HCT116 (cell line): ENCODE results near the gene TRIM66. TPM values are rescaled to one million over a fixed set of nuclear protein-coding genes. Genes with fewer than 3 reads are reported as not detected.
"Not testable (repeated sequence)": the region's sequence is repeated elsewhere in the genome, so short reads cannot be mapped to it uniquely, and the experiment has no call there.

Experiments used
- ATAC-seq: fragments of 200-7000 bp; cut with Tn5 transposase; 2 replicates; pipeline ENCODE4 v1.9.1; 2020; ENCODE audit warnings: mild to moderate bottlenecking, moderate library complexity
- BruUV-seq: library from RNA; stranded (reverse); fragments of 400-500 nt; replicated peaks from 2 replicates; lab custom pipeline; 2021; lab: Mats Ljungman, UMichigan
- CTCF ChIA-PET: fragments of 300-600 bp; sonication (Branson Sonifier 250); formaldehyde crosslinking; loops from one replicate; lab custom pipeline; 2021; ENCODE audit warnings: antibody characterized with exemption; lab: Charles Lee
- POLR2A ChIA-PET: fragments of 300-600, 350-600 bp; sonication (Branson Sonifier 250); formaldehyde crosslinking; loops from one replicate; lab custom pipeline; 2021; ENCODE audit warnings: antibody characterized with exemption; lab: Charles Lee
- RAD21 ChIA-PET, 2 experiments: fragments of 300-600 bp; sonication (Branson Sonifier 250); formaldehyde crosslinking; loops; one replicate each; lab custom pipeline; 2023; ENCODE audit warnings: low total read pairs in 2 of 2; ENCODE audit not compliant: uncharacterized antibody in 2 of 2, unreplicated experiment in 2 of 2, low non-redundant PET in 1 of 2; lab: Charles Lee
- DNase-seq: peaks from one replicate; pipeline ENCODE4 v3.0.0-alpha.2; 2010; ENCODE audit warnings: low read depth, low spot score
- H2AFZ ChIP-seq: fragments of 200-600 bp; shearing (Covaris generic), sonication (generic); 2 replicates; pipeline ENCODE4 v1.6.1; 2017; ENCODE audit warnings: low read depth, mixed run types, mixed read lengths, antibody characterized with exemption, low read length; ENCODE audit not compliant: poor library complexity, severe bottlenecking
- H3K27ac ChIP-seq: 2 replicates; pipeline ENCODE4 v1.5.1; 2012; ENCODE audit warnings: low read depth, low read length
- H3K27me3 ChIP-seq: fragments of 200-600 bp; sonication (generic); 2 replicates; pipeline ENCODE4 v1.6.1; 2016; ENCODE audit warnings: mixed run types, low read length, mixed read lengths; ENCODE audit not compliant: insufficient read depth
- H3K36me3 ChIP-seq, 2 experiments: fragments of 200-500 bp in 1 of 2; fragments of 200-600 bp in 1 of 2; sonication (Bioruptor generic) in 1 of 2; sonication (generic) in 1 of 2; 2 replicates each; pipeline versions ENCODE4 v1.5.1 to v1.6.1; 2014 to 2016; ENCODE audit warnings: low read length in 2 of 2, inconsistent platforms in 1 of 2, mixed read lengths in 1 of 2, mixed run types in 1 of 2; ENCODE audit not compliant: insufficient read depth in 2 of 2, control insufficient read depth in 1 of 2
- H3K4me1 ChIP-seq, 2 experiments: fragments of 200-600 bp in 1 of 2; sonication (generic) in 1 of 2; 2 replicates each; pipeline versions ENCODE4 v1.5.1 to v1.6.1; 2012 to 2017; ENCODE audit warnings: low read length in 2 of 2, inconsistent platforms in 1 of 2, mild to moderate bottlenecking in 1 of 2, mixed read lengths in 1 of 2, mixed run types in 1 of 2, moderate library complexity in 1 of 2; ENCODE audit not compliant: insufficient read depth in 2 of 2, control insufficient read depth in 1 of 2
- H3K4me2 ChIP-seq: fragments of 200-600 bp; sonication (generic); 2 replicates; pipeline ENCODE4 v1.6.1; 2017; ENCODE audit warnings: mixed run types, low read length, mixed read lengths
- H3K4me3 ChIP-seq, 2 experiments: fragments of 200-600 bp in 1 of 2; sonication (generic) in 1 of 2; replicated peaks in 1 of 2; 2 replicates each; pipeline ENCODE4 v1.5.1; 2011 to 2016; ENCODE audit warnings: low read length in 2 of 2, control low read depth in 1 of 2, low read depth in 1 of 2, mild to moderate bottlenecking in 1 of 2, mixed read lengths in 1 of 2, mixed run types in 1 of 2
- H3K79me2 ChIP-seq: fragments of 200-600 bp; sonication (generic); 2 replicates; pipeline ENCODE4 v1.6.1; 2017; ENCODE audit warnings: mild to moderate bottlenecking, mixed run types, low read length, moderate library complexity, mixed read lengths; ENCODE audit not compliant: insufficient read depth
- H3K9ac ChIP-seq: fragments of 200-600 bp; sonication (generic); 2 replicates; pipeline ENCODE4 v1.6.1; 2016; ENCODE audit warnings: low read length, mixed read lengths
- H3K9me2 ChIP-seq: fragments of 200-600 bp; sonication (generic), shearing (Covaris generic); 2 replicates; pipeline ENCODE4 v1.6.1; 2017; ENCODE audit warnings: mixed run types, mild to moderate bottlenecking, moderate library complexity; ENCODE audit not compliant: insufficient read depth
- H3K9me3 ChIP-seq, 2 experiments: fragments of 200-500 bp in 1 of 2; fragments of 200-600 bp in 1 of 2; sonication (Bioruptor generic) in 1 of 2; sonication (generic) in 1 of 2; 2 replicates each; pipeline ENCODE4 v1.6.1; 2014 to 2017; ENCODE audit warnings: low read length in 2 of 2, mixed read lengths in 2 of 2, inconsistent platforms in 1 of 2, low read depth in 1 of 2, mild to moderate bottlenecking in 1 of 2, mixed run types in 1 of 2, moderate library complexity in 1 of 2; ENCODE audit not compliant: control insufficient read depth in 1 of 2, insufficient read depth in 1 of 2
- H4K20me1 ChIP-seq: fragments of 200-600 bp; sonication (generic), shearing (Covaris generic); 2 replicates; pipeline ENCODE4 v1.6.1; 2017; ENCODE audit warnings: mixed run types, mild to moderate bottlenecking, moderate library complexity; ENCODE audit not compliant: insufficient read depth
- CBX3 ChIP-seq: IDR thresholded peaks from 2 replicates; pipeline ENCODE4 v1.6.1; 2012; ENCODE audit warnings: low read depth
- EGR1 ChIP-seq: IDR thresholded peaks from 2 replicates; pipeline ENCODE4 v1.6.1; 2012; ENCODE audit warnings: low read depth
- EZH2 ChIP-seq: fragments of 200-600 bp; sonication (generic); IDR thresholded peaks from 2 replicates; pipeline ENCODE4 v1.6.1; 2017; ENCODE audit warnings: antibody characterized with exemption, mixed run types
- EZH2phosphoT487 ChIP-seq: fragments of 200-600 bp; IDR thresholded peaks from 2 replicates; pipeline ENCODE4 v1.6.1; 2018; ENCODE audit warnings: antibody characterized with exemption, borderline replicate concordance
- FOSL1 ChIP-seq: IDR thresholded peaks from 2 replicates; pipeline ENCODE4 v1.6.1; 2012; ENCODE audit warnings: low read depth
- MAX ChIP-seq: IDR thresholded peaks from 2 replicates; pipeline ENCODE4 v1.6.1; 2012
- REST ChIP-seq: IDR thresholded peaks from 2 replicates; pipeline ENCODE4 v1.6.1; 2012; ENCODE audit warnings: low read depth
- SP1 ChIP-seq: IDR thresholded peaks from 2 replicates; pipeline ENCODE4 v1.6.1; 2012; ENCODE audit warnings: low read depth
- intact Hi-C: fragments of 100-400 bp; cut with micrococcal nuclease; formaldehyde crosslinking; loops from 2 replicates; pipeline ENCODE4 v1.10.0; 2022
- total RNA-seq: library from RNA; stranded (reverse); gene quantifications from one replicate; pipeline ENCODE4 v1.2.1, GENCODE V29; 2021; ENCODE audit not compliant: unreplicated experiment

Gene TRIM66
- total RNA-seq, 1 experiment from 2014 or later, result 24.8 TPM

GRCh38 chr11:8671193-8671612, 11.3 kb downstream of the TRIM66 start (continued):
- TF ChIP-seq REST (no peak), MAX (no peak), SP1 (no peak), EZH2phosphoT487 (no peak), FOSL1 (no peak), EZH2 (no peak), EGR1 (no peak), CBX3 (no peak)

- Histone ChIP-seq H3K4me2 (peak overlapping the region; percentile 53; the same call in 1 of the 2 replicates), H3K4me1 (peaks cover 0 to 27% of the 10 kb centered on the region in 2 experiments; a peak in 2 of 4 replicates), H3K36me3 (peaks cover 3 to 37% of the 10 kb centered on the region in 2 experiments)
- H3K9me3 ChIP-seq, H3K4me3 ChIP-seq, H3K27me3 ChIP-seq, H2AFZ ChIP-seq, H3K9ac ChIP-seq, DNase-seq, CTCF ChIA-PET, H3K79me2 ChIP-seq, H4K20me1 ChIP-seq, RAD21 ChIA-PET, H3K9me2 ChIP-seq, POLR2A ChIA-PET, H3K27ac ChIP-seq, intact Hi-C loops, BruUV-seq: not testable (repeated sequence)
- 0 out of 2 replicates have a peak, but pooled peaks have one; percentile 32 for ATAC-seq
Measured at GRCh38 chr11:8670081-8670480, 12.4 kb downstream of the TRIM66 start.
